WERI-Rb-1 (cell line): ENCODE results near the gene SNX32.

Experiments used
- DNase-seq: peaks from one replicate; pipeline ENCODE4 v3.0.0-alpha.2; 2020
- H3K27ac ChIP-seq: fragments of 250-450 bp; sonication (Bioruptor Pico); 2 replicates; pipeline ENCODE4 v1.5.1; 2020; ENCODE audit warnings: mild to moderate bottlenecking, moderate library complexity
- H3K27me3 ChIP-seq: fragments of 250-450 bp; sonication (Bioruptor Pico); 2 replicates; pipeline ENCODE4 v1.5.1; 2021; ENCODE audit warnings: mild to moderate bottlenecking, low read depth, moderate library complexity; ENCODE audit not compliant: insufficient read depth, severe bottlenecking
- H3K36me3 ChIP-seq: fragments of 250-450 bp; sonication (Bioruptor Pico); 2 replicates; pipeline ENCODE4 v1.5.1; 2020; ENCODE audit warnings: mild to moderate bottlenecking, moderate library complexity
- H3K4me3 ChIP-seq: 2 replicates; pipeline ENCODE4 v1.5.1; 2011; ENCODE audit warnings: low read depth, mild to moderate bottlenecking, control low read depth, low read length
- H3K9me3 ChIP-seq: fragments of 250-450 bp; sonication (Bioruptor Pico); 2 replicates; pipeline ENCODE4 v1.5.1; 2021; ENCODE audit warnings: mild to moderate bottlenecking, moderate library complexity; ENCODE audit not compliant: severe bottlenecking
- TF ChIP-seq, protein P1 (sequence below): IDR thresholded peaks from 2 replicates; pipeline ENCODE4 v1.5.1; 2011; ENCODE audit warnings: low read depth, mild to moderate bottlenecking, control low read depth, inconsistent platforms, low read length

SNX32 gene

DNA sequence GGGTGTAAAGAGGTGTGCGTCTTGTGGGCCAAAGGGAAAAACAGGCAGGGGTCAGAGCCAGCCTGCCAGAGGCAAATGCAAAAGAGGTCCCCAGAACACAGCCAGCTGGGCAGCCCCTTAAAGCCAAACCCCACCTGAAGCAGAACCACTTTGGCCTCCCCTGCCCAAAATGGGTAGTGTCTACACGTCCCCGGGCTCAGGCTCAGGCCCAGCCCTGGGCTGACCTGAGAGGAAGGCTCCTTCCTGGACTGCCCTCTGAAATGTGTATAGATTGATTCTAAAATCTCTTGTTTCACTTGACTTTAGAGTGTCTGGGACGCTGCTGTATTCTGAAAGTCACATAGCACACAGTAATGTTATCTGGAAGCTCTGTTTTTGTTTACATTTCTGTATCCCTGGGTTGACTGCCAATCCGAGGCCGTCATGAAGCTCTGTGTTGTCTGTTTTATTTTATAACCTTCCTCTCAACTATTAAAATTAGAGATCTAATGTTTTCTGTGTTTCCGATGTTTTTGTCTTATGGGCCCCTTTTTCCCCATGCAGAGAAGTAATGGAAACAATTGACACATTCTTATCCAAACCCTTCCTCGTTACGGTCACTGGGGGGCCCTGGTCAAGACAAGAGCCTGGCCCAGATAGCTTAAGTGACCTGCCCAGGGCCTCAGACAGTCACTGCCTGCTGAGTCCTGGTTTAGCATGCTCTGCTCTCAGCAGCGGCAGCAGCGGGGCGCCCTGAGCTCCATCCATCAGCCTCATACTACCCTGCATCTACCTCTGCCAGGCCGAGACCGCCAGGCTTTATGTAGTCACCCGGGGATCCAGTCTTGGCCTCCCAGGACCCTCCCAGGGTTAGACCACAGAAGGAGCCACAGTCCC is 36.8 kb upstream of the SNX32 start:
- no peak overlapping the region for H3K4me3 ChIP-seq
- no peaks in the 10 kb centered on the region for H3K36me3 ChIP-seq
- H3K27ac ChIP-seq: no peak overlapping the region
- TF ChIP-seq, protein P1, sequence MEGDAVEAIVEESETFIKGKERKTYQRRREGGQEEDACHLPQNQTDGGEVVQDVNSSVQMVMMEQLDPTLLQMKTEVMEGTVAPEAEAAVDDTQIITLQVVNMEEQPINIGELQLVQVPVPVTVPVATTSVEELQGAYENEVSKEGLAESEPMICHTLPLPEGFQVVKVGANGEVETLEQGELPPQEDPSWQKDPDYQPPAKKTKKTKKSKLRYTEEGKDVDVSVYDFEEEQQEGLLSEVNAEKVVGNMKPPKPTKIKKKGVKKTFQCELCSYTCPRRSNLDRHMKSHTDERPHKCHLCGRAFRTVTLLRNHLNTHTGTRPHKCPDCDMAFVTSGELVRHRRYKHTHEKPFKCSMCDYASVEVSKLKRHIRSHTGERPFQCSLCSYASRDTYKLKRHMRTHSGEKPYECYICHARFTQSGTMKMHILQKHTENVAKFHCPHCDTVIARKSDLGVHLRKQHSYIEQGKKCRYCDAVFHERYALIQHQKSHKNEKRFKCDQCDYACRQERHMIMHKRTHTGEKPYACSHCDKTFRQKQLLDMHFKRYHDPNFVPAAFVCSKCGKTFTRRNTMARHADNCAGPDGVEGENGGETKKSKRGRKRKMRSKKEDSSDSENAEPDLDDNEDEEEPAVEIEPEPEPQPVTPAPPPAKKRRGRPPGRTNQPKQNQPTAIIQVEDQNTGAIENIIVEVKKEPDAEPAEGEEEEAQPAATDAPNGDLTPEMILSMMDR: no peak
- DNase-seq: no peak
- no peaks in the 10 kb centered on the region for H3K27me3 ChIP-seq
- no peaks in the 10 kb centered on the region for H3K9me3 ChIP-seq

DNA sequence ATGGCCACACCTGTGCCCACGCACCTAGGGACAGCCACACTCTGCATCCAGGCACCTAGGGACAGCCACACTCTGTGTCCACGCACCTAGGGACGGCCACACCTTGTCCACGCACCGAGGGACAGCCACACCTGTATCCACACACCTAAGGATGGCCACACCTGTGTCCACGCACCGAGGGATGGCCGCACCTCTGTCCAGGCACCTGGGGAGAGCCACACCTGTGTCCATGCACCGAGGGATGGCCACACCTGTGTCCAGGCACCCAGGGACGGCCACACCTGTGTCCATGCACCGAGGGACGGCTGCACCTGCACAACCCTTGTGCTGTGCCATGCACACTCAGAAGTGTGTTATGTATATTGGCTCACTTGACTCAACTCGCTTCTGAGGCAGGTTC is 36.1 kb upstream of the SNX32 start:
- Histone ChIP-seq H3K9me3 (no peaks in the 10 kb centered on the region), H3K27me3 (no peaks in the 10 kb centered on the region), H3K4me3 (no peak overlapping the region), H3K27ac (no peak overlapping the region), H3K36me3 (no peaks in the 10 kb centered on the region)
- DNase-seq: no peak
- TF ChIP-seq, protein P1: no peak

DNA sequence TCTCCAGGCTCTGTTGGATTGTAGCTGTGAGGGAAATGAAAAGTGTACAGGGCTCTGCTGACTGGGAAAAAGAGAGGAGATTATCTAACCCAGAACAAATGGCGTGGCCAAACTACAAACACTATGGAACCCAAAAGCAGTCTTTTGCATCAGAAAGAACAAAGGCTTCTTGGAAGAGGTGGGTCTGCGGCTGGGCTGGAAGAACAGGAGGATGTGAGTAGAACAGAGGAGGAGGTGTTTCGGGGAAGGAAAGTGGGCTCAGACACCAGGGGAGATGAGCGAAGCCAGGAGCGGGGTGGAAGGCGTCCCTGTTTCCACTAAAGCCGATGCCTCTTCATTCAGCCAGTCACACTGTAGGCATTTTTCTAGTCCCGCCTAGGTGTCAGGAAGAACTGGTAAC is 34.9 kb upstream of the SNX32 start:
- TF ChIP-seq, protein P1: no peak
- DNase-seq: no peak
- Histone ChIP-seq H3K36me3 (no peaks in the 10 kb centered on the region), H3K27ac (no peak overlapping the region), H3K27me3 (no peaks in the 10 kb centered on the region), H3K4me3 (no peak overlapping the region), H3K9me3 (no peaks in the 10 kb centered on the region)

DNA sequence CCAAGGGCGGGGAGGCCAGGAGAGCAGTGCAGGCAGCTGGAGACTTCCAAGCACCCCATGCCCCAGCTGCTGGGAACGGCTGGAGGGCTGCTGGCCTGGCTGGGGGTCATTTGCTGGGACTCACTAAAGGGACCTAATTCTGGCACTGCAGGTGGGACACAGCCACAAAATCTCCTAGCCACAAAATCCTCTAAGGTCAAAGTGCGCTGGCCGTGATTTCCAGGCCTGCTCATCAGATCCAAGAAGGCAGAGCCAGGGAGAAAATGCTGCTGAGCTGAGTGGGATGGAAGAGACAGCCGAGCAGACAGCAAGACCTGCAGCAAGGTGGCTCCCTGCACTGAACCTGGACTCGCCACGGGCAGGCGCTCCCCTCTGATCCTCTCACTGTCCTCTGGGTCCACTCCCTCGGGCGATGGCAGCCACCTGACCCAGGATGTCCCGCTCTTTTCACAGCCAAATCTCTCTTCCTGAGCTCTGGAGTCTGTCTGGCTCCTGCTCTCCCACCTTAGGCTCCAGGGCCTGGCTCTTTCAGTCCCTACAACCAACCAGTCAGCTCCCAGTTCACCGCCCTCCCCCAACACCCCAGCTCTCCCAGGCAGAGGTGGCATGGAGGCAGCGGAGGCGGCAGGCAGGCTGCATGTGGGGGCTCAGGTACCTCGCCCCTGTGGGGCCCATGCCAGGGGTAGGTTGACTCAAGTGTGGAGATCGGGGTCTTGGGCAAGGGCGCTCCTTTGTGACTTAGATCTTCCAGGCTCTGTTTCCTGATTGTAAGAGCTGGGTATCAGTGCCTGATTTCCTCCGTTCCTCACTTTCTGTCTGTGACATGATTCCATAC is 32.4 kb upstream of the SNX32 start:
- TF ChIP-seq, protein P1: no peak
- no peaks in the 10 kb centered on the region for H3K9me3 ChIP-seq
- no peak for DNase-seq
- no peak overlapping the region for H3K4me3 ChIP-seq
- no peaks in the 10 kb centered on the region for H3K36me3 ChIP-seq
- H3K27me3 ChIP-seq: no peaks in the 10 kb centered on the region
- H3K27ac ChIP-seq: no peak overlapping the region

DNA sequence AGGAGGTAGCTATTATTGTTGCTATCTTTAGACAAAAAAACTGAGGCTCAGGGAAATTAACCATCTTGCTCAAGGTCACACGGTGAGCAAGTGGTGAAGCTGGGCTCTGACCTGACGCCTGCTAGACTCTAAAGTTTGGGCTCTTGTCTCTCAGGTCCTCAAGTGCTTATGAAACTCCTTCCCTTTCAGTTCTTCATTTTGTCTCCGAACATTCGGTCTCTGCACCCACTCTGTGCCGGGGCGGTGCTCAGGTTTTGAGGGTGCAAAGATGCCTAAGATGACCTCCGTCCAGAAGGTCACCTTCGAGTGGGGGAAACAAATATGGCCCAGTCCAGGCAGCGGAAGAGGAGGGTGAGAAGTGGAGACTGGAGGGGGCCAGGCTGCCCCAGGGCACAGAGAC is 30.9 kb upstream of the SNX32 start:
- Histone ChIP-seq H3K9me3 (no peaks in the 10 kb centered on the region), H3K27me3 (no peaks in the 10 kb centered on the region), H3K4me3 (no peak overlapping the region), H3K36me3 (no peaks in the 10 kb centered on the region), H3K27ac (no peak overlapping the region)
- no peak for DNase-seq
- TF ChIP-seq, protein P1: no peak
